GM21381 (cell line): ENCODE data around the gene HOOK2.

Experiments
- ATAC-seq: cut with Tn5 transposase; IDR thresholded peaks from one replicate; pipeline ENCODE4 v1.9.1; 2021; ENCODE audit warnings: mild to moderate bottlenecking, moderate library complexity; ENCODE audit not compliant: unreplicated experiment

The HOOK2 gene

GRCh38 chr19:12793290-12794195, 18.2 kb upstream of the HOOK2 start:
- peak; percentile 29 for ATAC-seq

DNA sequence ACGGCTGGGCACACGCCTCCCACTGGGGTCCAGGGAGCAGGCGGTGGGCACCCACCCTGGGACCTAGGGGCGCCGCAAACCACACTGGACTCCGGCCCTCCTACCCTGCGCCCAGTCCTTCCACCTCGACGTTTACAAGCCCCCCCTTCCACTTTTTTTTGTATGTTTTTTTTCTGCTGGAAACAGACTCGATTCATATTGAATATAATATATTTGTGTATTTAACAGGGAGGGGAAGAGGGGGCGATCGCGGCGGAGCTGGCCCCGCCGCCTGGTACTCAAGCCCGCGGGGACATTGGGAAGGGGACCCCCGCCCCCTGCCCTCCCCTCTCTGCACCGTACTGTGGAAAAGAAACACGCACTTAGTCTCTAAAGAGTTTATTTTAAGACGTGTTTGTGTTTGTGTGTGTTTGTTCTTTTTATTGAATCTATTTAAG, 17.5 kb upstream of the HOOK2 start:
- no peak for ATAC-seq

DNA sequence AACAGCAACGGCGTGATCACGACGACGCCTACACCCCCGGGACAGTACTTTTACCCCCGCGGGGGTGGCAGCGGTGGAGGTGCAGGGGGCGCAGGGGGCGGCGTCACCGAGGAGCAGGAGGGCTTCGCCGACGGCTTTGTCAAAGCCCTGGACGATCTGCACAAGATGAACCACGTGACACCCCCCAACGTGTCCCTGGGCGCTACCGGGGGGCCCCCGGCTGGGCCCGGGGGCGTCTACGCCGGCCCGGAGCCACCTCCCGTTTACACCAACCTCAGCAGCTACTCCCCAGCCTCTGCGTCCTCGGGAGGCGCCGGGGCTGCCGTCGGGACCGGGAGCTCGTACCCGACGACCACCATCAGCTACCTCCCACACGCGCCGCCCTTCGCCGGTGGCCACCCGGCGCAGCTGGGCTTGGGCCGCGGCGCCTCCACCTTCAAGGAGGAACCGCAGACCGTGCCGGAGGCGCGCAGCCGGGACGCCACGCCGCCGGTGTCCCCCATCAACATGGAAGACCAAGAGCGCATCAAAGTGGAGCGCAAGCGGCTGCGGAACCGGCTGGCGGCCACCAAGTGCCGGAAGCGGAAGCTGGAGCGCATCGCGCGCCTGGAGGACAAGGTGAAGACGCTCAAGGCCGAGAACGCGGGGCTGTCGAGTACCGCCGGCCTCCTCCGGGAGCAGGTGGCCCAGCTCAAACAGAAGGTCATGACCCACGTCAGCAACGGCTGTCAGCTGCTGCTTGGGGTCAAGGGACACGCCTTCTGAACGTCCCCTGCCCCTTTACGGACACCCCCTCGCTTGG, 16.9 kb upstream of the HOOK2 start:
- no peak for ATAC-seq

GRCh38 chr19:12791345-12792050, 16.1 kb upstream of the HOOK2 start, which contains the start of gene JUNB:
Gene JUNB, plus strand, starts transcription at chr19:12791486. Its CDS starts 286 bp downstream, at chr19:12791772.
- ATAC-seq: peak; percentile 29

DNA sequence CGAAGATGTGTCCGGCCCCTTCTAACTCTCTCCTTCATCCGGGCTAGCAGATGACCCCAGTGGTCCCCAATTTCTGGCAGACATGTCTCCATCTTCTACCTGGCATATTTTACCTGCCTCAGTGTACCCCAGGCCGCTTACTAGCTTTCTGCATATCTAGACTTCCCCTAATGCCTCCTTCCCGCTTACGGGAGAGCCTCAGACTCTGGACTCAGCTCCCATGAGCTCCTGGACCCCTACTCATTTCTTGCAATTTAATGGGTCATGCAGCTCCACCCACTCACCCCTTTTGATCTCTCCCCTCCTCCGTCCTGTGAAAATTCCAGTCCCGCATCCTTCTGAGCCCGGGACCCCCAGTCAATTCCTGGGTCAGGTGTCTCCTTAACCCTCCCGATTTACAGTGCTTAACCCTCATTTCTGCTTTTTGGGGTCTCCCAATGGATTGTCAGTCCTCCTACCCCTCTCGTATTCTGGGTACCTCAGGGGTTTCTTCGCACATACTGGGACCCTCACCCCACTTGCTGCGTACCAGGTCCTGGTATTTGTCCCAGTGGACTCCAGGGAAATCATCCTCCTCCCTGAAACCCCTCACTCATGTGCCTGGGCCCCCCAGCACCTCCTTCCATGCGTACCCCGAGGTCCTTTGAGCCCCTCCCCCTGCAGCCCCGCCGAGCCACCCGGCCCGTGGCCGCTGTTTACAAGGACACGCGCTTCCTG, 15.4 kb upstream of the HOOK2 start:
- no peak for ATAC-seq

GRCh38 chr19:12789904-12790619, 14.7 kb upstream of the HOOK2 start:
- ATAC-seq: peak; percentile 38

DNA sequence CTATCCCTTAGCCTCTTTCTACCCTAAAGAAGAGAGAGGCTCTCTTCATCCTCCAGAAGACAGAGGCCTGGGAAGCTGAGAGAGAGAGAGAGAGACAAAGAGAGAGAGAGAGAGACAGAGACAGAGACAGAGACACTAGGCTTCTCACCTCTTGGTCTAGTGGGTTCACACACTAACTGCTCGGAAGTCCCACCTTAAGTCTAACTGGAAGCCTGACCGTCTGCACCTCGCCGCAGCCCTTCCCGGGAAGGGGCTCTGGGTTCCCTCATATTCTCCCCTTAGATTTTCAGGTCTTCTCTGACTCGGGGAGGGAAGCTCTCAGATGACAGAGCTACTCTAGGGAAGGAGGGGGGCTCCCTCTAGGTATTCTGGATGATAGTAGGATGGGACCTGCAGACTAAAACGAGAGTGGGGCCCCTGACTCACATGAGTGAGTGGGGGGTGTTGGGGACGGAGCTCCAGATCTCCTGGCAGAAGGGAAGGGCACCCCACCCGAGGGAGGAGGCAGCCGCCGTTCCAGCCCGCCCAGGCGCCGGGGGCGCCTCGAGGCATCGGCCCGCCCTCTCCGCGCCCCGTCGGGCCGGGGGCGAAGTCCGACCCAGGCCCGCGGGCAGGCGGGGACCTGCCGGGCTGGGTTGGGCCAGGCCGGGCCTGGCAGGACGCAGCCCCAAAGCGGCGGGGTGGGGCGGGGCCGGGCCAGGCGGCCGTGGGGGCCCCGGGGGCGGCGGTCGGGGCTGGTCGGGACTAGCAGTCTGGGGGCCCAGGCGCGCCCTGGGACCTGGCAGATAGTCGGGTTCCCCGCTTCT, 13.9 kb upstream of the HOOK2 start:
- ATAC-seq: no peak

DNA sequence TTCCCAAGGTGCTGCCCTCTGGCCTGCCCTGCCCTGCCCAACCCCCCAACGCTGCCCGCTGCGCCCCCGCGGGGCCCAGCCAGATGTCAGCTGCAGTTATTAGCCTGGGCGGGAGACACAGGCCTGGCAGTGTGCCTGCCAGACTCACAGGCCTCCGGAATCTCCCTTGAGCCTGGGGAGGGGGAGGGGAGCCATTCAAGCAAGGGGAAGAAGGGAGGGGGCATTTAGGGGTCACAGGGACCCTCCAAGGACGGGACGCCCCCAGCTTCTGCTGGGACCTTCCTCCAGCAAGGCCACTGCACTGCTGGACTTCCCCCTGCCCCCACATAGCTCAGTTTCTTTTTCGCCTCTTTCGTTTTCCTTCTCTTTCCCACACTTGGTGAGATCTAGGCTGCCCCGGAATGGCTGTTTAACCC, 13.3 kb upstream of the HOOK2 start:
- ATAC-seq: no peak

DNA sequence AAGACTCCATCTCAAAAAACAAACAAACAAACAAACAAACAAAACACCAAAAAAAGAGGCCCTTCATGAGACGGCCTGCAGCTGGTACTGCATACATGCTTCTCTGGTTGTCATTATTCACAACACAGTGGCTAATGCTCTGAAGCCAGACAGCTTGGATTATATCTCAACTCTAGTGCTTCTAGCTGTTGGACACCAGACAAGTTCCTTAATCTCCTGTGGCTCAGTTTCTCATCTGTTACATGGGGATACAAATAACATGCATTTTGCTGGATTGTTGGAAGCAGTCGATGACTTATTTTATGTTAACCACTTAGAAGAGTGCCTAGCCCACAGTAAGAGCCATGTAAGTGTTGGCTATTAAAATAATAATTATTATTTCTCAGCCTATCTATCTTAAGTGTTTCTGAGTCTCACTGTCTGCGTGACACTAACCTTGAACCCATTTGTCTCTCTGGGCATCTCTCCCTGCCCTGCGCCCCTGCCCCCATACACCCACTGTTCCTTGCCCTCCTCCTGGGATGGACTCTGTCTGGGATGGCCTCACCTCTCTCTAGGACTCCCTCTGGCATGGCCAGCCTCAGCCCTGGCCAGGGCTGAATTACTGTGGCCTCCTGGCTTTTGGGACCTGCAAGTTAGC, 12.8 kb upstream of the HOOK2 start:
- no peak for ATAC-seq

DNA sequence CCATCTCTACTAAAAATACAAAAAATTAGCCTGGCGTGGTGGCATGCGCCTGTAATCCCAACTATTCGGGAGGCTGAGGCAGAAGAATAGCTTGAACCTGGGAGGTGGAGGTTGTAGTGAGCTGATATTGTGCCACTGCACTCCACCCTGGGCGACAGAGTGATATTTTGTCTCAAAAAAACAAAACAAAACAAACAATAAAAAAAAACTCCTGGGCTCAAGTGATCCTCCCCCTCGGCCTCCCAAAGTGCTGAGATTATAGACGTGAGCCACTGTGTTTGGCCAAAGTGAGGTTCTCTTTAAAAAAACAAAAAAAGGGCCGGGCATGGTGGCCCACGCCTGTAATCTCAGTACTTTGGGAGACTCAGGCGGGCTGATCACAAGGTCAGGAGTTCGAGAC, 12.1 kb upstream of the HOOK2 start:
- ATAC-seq: no peak

DNA sequence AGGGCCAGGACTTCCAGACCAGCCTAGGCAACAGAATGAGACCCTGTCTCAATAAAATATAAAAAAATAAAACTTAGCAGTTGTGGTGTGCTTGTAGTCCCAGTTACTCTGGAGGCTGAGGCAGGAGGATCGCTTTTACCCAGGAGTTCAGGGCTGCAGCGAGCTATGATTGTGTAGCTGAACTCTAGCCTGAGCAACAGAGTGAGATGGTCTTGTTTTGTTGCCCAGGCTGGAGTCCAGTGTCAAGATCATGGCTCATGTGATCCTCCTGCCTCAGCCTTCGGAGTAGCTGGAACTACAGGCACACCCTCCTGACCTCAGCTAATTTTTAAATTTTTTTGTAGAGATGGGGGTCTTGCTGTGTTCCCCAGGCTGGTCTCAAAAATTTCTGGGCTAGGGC, 11.6 kb upstream of the HOOK2 start:
- no peak for ATAC-seq

- ATAC-seq: no peak
Observed at GRCh38 chr19:12786141-12786870, 11.0 kb upstream of the HOOK2 start.

DNA sequence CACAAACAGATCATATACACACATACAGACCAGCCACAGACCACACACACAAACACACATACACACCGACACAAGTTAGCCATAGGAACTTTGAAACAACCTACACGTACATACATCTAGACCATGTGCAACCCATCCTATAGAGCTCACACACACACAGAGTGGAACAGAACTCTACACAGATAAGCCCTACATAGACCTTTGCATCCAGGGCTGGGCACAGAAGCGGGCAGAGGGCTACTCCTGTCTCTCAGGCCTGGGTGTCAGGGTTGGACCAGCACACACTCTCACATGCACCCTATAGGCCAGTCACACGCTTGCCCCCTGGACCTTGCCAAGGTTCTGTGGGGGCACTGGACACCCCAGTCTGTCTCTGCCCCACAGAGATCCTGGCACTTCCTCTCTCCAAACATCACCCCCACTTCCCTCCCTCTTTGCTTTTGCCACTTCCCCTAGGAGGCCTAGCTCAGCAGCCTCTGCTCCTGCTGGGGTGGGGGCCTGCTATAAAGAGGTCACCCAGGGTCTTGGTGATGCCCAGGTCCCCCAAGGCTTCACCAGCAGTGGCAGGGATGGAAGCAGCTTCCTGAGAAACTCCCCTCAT, 10.2 kb upstream of the HOOK2 start:
- no peak for ATAC-seq

DNA sequence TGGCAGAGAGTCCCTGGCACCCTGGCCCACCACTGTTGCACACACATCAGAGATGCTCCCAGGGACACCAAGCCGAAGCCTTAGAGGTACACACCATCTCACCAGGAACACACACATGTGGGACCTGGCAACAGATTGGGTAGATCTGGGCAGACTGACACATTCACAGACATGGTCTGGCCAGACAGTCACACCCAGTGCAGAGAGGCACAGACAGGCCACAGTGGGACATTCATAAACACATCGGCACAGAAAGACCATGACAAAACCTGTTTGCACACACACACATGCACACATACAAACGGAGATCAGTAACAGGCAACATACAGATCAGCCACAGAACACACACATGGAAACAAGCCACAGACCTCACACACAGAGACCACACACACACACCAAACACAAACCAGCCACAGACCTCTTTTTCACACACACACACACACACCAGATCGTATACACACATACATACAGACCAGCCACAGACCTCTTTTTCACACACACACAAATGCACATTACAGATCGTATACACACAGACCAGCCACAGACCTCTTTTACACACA, 9.6 kb upstream of the HOOK2 start:
- ATAC-seq: no peak

DNA sequence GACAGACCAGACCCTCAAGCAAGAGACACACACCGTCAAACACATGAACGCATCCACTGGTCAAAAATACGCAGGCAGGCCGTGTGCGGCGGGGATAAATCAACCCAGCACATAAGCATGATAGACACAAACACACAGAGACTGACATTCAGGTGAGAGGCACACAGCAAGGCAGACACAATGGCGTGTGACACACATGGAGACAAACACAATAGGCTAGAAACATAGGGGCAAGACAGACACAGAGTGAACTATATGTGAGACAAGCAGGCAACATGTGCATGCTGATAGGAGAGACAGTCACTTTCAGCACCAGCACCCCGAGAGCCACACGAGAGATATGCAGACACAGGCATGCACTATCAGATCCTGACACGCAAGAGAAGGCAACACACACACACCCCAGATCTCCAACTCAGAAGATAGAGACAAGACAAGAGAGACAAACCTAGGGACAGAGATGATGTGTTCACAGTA, 9.1 kb upstream of the HOOK2 start:
- no peak for ATAC-seq

- ATAC-seq: no peak
Observed at GRCh38 chr19:12783849-12784393, 8.6 kb upstream of the HOOK2 start.
